Right renal pelvis (tissue), 4 donors: ENCODE data around the gene KNOP1. TPM values are rescaled to one million over a fixed set of nuclear protein-coding genes. Genes with fewer than 3 reads are reported as not detected.

Experiments used
- polyA plus RNA-seq, 4 donors: library from polyadenylated mRNA; unstranded; fragments of 120-200 nt; gene quantifications; one replicate each; pipeline ENCODE4 v1.2.1, GENCODE V29; 2013; ENCODE audit not compliant: insufficient read length in 4 of 4

The KNOP1 gene
- polyA plus RNA-seq, 4 donors: 38.2 to 42.0 (median 39.5) TPM

Other genes starting within 250 kb of the KNOP1 start
- gene GDE1, start 196.1 kb downstream of the KNOP1 start, polyA plus RNA-seq: 10 to 100 TPM; 74.6 to 84.0 (median 79.3) TPM
- gene CCP110, start 194.3 kb downstream of the KNOP1 start, polyA plus RNA-seq: 10 to 100 TPM; 21.4 to 28.2 (median 25.7) TPM
- 10 to 100 TPM; 60.7 to 69.3 (median 65.1) TPM for gene VPS35L, start 162.5 kb downstream of the KNOP1 start, polyA plus RNA-seq
- 10 to 100 TPM; 45.0 to 51.9 (median 49.2) TPM for gene IQCK, start within 50 bp of the KNOP1 start, polyA plus RNA-seq
- 100 to 1,000 TPM; 106 to 146 (median 135) TPM for gene GPRC5B, start 166.6 kb upstream of the KNOP1 start, polyA plus RNA-seq